Glomerular endothelial cell (primary cell): ENCODE measurements around the gene TTC3. TPM values are rescaled to one million over a fixed set of nuclear protein-coding genes. Genes with fewer than 3 reads are reported as not detected.

Source experiments
- DNase-seq: peaks from one replicate; pipeline ENCODE4 v3.0.0-alpha.2; 2011; ENCODE audit warnings: low read depth, low spot score; ENCODE audit errors: extremely low read depth
- total RNA-seq: library from RNA; depleted of rRNA; stranded (reverse); fragments of >200 nt; gene quantifications from 2 replicates; pipeline ENCODE4 v1.2.3, GENCODE V29; 2015

TTC3 gene
- total RNA-seq, 1 donor from 2014 or later: 155 TPM

GRCh38 chr21:37061926-37062592, 11.0 kb upstream of the TTC3 start:
- DNase-seq: no peak

- DNase-seq: no peak
Observed at GRCh38 chr21:37062593-37062935, 10.5 kb upstream of the TTC3 start.

GRCh38 chr21:37063433-37063832, 9.6 kb upstream of the TTC3 start:
- DNase-seq: no peak

- no peak for DNase-seq
Observed at GRCh38 chr21:37064841-37065240, 8.2 kb upstream of the TTC3 start.

- DNase-seq: no peak
Observed at GRCh38 chr21:37065561-37066177, 7.4 kb upstream of the TTC3 start.

- DNase-seq: no peak
Observed at GRCh38 chr21:37071561-37072273, 1.3 kb upstream of the TTC3 start.

- DNase-seq: peak; percentile 48
Observed at GRCh38 chr21:37072274-37072987, 623 bp upstream of the TTC3 start.

GRCh38 chr21:37073417-37074196, 553 bp downstream of the TTC3 start:
- DNase-seq: no peak

GRCh38 chr21:37074197-37074510, 1.1 kb downstream of the TTC3 start:
- DNase-seq: no peak

GRCh38 chr21:37074546-37074945, 1.5 kb downstream of the TTC3 start:
- no peak for DNase-seq

GRCh38 chr21:37075214-37075770, 2.2 kb downstream of the TTC3 start:
- DNase-seq: no peak

GRCh38 chr21:37076087-37076850, 3.2 kb downstream of the TTC3 start:
- no peak for DNase-seq

GRCh38 chr21:37077403-37077802, 4.3 kb downstream of the TTC3 start:
- no peak for DNase-seq

GRCh38 chr21:37079211-37079824, 6.3 kb downstream of the TTC3 start:
- DNase-seq: no peak

GRCh38 chr21:37082375-37082774, 9.3 kb downstream of the TTC3 start:
- no peak for DNase-seq

GRCh38 chr21:37082856-37083528, 9.9 kb downstream of the TTC3 start:
- DNase-seq: no peak

- DNase-seq: no peak
Observed at GRCh38 chr21:37085726-37086125, 12.7 kb downstream of the TTC3 start.

GRCh38 chr21:37087188-37087587, 14.1 kb downstream of the TTC3 start:
- DNase-seq: no peak

GRCh38 chr21:37088186-37088735, 15.2 kb downstream of the TTC3 start:
- no peak for DNase-seq
